Activated CD4-positive, alpha-beta T cell treated with anti-CD3 and anti-CD28 coated beads, Interleukin-2, amount 50 U/mL, for 1 hour (primary cell): ENCODE measurements around the gene MTMR1.

ENCODE experiments used
- DNase-seq: peaks from one replicate; pipeline ENCODE4 v3.0.0-alpha.2; 2020

The MTMR1 gene

GRCh38 chrX:150692831-150693724 lies at the start of gene MTMR1:
Gene MTMR1 (plus strand): TSS chrX:150693396. CDS start chrX:150693531, 135 bp downstream.
- peak; percentile 48 for DNase-seq

DNA sequence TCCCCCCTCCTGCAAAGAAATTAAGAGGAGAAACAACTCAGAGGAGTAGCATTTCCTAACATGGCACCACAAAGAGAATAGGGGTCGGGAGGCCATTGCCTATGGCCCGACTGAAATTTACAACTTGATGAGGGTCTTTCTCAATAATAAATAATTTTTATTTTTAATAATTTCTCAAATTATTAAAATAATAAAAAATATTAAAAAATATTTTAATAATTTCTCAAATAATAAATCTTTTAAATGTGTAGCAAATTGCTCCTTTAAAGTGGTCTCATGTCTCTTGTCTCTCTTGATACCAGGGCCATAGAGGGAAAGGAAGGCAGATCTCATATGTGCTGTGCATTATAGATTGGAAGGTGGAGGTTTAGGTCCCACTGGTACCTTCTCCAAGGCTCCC lies 49.2 kb upstream of the MTMR1 start:
- DNase-seq, result no peak

- DNase-seq, result no peak
These were observed 48.8 kb upstream of the MTMR1 start for GRCh38 chrX:150644422-150644821.

DNA sequence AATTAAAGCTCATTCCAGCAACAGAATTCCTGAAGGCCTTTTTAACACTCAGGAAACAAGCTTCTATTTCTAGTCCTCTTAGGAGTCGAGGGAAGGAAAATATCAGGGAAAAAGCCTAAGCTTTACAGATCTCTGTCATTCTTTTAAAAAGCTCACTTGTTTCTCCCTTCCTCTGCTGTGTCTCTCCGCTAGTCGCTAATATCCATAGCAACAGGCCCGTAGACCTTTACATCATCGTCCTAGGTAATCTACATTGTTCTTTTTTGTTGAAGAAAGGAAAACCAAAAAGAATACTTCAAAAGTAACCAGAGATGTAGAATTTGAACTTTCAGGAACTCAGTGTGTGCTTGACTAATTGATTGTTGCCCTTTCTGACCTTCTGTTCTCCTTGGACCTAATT lies 45.9 kb upstream of the MTMR1 start:
- no peak for DNase-seq

GRCh38 chrX:150648296-150648940 lies 44.8 kb upstream of the MTMR1 start:
- DNase-seq, result no peak

DNA sequence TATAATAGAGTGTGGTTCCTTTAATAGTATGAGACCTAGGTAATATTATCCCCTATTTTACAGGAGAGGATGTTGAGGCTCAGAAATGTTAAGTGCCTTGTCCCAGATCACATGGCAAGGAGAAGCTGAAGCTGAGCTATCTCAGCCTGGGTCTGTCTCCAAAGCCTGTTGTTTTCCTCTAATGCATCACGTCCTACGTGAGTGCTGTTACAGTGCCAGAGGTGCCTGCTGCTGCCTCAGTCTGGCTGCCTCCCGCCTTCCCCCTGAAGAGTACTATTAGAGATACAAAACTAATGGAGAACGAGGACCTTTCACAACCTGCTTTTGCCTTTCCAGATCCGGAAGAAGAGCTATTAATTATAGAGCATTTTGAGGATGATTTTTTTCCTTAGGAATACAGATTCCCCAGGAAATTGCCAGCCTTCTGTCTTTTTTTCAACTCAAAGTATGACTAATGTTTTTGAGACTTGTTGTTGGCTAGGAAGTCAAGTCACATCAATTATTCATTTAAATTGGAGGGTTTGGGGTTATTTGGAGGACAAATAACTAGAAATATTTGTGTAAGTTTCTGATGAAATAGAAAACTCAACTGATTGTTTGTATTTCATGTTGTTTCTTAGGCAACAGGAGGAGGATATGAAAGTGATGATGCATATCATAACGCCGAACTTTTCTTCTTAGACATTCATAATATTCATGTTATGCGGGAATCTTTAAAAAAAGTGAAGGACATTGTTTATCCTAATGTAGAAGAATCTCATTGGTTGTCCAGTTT lies 43.9 kb upstream of the MTMR1 start:
- DNase-seq, result no peak

GRCh38 chrX:150651906-150652305 lies 41.3 kb upstream of the MTMR1 start:
- DNase-seq, result no peak

DNA sequence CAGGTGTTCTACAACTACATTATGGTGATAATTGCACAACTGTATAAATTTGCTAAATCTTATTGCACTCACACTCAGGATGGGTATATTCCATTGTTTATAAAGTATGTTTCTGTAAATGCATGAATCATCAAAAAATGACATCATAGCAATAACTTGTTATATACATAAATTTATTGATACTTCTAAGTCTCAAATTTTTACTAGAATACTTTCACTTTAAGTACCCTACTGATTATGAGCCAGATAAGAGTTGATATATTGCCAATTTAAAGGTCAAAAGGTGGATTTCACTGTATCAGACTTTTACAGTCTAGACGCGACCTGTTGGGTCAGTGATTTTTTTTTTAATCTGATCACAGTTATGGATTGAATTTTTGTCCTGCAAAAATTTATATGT lies 37.4 kb upstream of the MTMR1 start:
- no peak for DNase-seq

DNA sequence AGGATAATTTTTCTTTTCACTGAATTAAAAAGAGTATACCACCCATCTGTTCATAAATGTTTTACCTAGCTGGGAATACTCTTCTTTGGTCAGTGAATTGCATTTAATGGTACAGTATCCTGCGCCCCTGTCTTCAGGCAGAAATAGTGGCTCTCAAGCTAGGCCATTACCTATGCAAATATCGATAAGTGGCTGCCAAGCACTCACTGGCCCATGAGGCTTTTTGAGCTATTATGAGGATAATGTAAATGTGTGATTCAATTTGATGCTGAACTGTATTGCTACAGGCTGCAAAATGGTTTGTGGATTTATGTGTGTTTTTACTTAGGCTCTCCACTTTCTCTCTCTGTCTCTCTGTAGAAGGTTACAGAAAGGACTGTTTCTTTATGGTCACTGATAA lies 30.1 kb upstream of the MTMR1 start:
- no peak for DNase-seq

DNA sequence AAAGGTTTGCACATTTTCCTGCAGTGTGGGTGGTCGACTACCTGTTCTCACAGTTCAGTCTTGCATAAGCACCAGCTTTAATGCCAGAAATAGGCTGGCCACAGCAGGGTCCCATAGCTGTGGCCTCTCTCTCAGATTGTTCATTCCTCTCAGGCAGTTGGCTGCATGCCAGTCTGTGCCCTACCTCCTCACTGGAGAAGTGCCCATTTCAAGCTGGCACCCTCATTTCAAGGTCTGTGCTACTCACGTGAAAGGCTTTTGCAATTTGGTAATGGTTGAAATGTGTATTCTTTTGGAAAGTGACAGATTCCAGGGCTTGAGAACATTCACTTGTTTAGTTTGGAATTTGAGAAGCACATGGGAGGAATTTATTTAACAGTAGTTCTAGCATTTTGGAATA lies 28.9 kb upstream of the MTMR1 start:
- no peak for DNase-seq

DNA sequence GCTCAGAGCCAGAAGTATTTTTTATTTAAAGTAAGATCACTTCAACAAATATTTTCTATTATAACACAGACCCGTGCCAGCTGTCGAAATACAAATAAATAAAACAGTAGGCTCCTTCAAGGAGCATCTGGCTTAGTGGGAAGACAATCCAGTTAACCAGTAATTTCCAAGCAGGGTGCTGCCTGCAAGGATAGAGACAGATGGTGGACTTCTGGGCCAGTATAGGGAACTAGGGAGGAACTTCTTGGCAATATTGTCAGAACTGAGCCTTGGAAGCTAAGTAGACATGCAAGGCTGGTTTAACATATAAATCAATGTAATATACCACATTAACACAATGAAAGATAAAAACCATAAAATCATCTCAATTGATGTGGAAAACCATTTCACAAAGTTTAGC lies 17.0 kb upstream of the MTMR1 start:
- DNase-seq, result no peak

GRCh38 chrX:150680974-150681373 lies 12.2 kb upstream of the MTMR1 start:
- DNase-seq, result no peak

GRCh38 chrX:150683112-150683511 lies 10.1 kb upstream of the MTMR1 start:
- DNase-seq, result no peak

GRCh38 chrX:150683536-150684146 lies 9.6 kb upstream of the MTMR1 start:
- no peak for DNase-seq

GRCh38 chrX:150688911-150689451 lies 4.2 kb upstream of the MTMR1 start:
- no peak for DNase-seq

DNA sequence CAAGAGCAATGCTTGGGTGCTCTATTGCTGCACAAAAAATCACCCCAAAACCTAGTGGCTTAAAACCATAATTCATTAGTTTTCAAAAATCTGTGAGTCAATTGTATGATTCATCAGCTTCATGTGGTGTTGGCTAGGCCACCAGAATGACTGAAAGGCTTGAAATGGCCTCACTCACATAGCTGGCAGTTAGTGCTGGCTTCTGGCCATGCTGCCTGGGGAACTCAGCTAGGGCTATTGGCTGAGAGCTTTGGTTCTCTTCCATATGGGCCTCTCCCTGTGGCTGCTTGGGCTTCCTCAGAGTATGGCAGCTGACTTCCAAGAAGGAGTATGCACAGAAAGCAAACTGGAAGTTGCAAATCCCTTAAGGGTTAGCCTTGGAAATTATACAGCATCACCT lies 3.1 kb upstream of the MTMR1 start:
- no peak for DNase-seq

- no peak for DNase-seq
These were observed 900 bp upstream of the MTMR1 start for GRCh38 chrX:150692296-150692695.

- DNase-seq, result peak; percentile 43
These were observed 754 bp downstream of the MTMR1 start for GRCh38 chrX:150693725-150694574.

DNA sequence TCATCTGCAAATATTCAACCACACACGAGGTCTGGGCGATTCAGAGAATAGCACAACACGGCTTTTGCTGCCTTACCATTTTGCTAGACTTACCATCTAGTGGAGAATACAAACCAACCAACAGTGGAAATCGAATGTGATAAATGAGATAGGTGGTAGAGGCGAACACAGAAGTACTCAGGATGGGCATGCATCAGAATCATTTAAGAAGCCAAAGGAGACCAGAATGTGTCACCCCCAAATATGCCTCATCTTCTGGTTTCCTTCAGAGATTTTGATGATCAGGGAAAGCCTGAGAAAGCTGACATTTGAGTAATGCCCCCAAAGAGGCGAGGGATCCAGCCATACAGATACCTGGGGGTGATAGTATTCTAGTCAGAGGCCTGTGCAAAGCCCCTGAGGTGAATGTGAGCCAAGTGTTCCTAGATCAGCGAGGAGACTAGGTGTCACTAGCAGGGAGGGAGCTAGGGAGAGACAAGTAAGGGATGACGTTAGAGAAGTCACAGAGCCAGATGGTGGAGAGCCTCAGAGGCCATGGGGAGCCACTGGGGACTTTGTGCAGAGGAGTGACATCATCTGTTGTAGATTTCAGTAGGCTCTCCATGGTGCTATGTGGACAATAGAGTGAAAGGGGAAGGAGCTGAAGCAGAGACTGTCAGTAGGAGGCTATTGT lies 1.7 kb downstream of the MTMR1 start:
- DNase-seq, result no peak

- no peak for DNase-seq
These were observed 3.1 kb downstream of the MTMR1 start for GRCh38 chrX:150696331-150696730.

DNA sequence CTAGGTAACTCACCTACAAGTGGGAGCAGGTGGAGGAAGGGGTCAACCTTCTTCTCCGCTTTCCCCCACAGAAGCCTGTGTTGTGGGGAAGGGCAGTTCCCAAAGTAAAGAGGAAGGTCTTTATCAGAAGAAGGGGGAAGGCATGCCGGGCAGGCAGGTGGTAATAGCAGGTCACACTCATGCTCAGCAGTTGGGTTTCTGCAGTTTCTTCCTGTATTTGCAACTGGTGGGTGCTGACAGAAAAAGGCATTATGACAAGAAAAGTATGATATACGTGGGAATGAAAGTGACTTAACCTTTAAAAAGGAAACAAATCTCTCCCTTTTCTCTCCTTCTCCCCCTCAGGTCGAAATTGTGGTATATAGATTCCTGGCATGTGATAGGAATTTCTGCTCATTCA lies 3.7 kb downstream of the MTMR1 start:
- no peak for DNase-seq
